GM18507 (cell line): Measurements from ENCODE around the gene TRRAP.

Source experiments
- DNase-seq: peaks from one replicate; pipeline ENCODE4 v3.0.0; 2011; ENCODE audit warnings: low read depth; ENCODE audit not compliant: insufficient read length; ENCODE audit errors: extremely low spot score
- FAIRE-seq: peaks from 2 replicates; lab custom pipeline; 2011; peaks lifted over from hg19 to GRCh38; lab: Jason Lieb, UNC

The TRRAP gene

DNA sequence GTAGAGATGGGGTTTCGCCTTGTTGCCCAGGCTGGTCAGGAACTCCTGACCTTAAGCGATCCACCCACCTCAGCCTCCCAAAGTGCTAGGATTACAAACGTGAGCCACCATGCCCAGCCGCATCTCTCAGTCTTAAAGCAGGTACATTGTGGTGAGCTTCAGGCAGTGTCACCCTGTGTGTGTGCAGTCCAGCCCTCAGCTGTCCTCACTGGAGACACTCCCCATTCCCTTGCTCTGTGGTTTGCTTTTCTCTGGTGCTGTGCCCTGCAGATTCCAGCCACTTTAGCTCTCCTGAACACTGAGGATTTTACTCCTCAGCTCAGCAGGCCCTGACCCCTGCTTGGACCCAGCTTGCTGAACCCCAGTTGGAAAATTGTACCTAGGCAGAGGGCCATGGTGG is 6.1 kb downstream of the TRRAP start:
- no peak for DNase-seq
- no peak for FAIRE-seq

DNA sequence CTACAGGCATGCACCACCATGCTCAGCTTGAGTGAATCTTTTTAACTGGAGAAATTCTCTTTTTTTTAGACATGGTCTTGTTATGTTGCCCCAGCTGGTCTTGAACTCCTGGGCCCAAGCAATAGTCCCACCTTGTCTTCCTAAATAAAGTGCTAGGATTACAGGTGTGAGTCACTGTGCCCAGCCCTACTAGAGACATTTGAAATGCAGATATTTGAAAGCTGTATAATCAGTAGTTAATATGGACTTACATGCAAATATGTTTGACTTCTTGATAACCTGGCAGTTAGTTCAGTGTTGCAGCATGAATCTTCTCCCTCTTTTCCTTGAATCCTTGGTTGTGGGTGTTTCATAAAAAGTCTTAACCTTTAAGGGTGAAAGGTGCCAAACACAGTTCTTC is 8.7 kb downstream of the TRRAP start:
- DNase-seq (no peak), FAIRE-seq (no peak)

DNA sequence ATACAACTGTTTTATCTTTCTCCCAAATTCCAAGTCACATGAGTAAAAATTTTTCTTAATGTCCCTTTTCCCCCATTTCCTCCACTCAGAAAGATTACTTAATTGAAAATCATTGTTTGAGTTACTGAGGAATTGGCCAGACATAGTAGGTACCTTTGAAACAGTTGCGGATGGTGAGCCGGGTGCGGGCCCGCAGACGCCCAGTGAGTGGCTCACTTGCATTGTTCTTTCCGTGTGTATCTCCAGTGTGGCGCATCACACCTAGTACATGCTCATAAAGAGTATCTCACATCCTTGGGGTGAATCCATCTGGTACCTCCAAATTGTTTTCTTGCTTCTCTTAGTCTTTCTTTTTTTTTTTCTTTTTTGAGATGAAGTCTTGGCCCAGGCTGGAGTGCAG is 14.3 kb downstream of the TRRAP start:
- no peak for FAIRE-seq

DNA sequence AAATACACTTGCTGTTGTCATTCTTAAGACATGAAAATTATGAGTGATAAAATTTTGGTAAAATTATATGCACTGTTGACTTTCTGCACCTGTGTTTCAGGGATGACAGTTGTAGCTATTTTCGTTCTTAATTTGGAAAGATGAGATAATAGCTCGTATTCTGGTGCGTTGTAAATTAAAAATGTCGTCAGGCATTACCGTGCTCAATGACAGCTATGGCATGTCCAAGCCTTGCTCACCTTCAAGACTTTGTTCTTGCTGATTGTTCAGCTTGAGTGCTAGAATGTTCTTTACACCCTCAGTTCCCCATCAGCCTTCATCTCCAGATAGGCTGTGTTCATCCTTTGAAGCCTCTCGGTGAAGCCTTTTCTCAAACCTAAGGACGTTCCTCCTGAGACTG is 21.5 kb downstream of the TRRAP start:
- no peak for FAIRE-seq
- no peak for DNase-seq

More for the DNA sequence above, 14.3 kb downstream of the TRRAP start:
- DNase-seq, result no peak

DNA sequence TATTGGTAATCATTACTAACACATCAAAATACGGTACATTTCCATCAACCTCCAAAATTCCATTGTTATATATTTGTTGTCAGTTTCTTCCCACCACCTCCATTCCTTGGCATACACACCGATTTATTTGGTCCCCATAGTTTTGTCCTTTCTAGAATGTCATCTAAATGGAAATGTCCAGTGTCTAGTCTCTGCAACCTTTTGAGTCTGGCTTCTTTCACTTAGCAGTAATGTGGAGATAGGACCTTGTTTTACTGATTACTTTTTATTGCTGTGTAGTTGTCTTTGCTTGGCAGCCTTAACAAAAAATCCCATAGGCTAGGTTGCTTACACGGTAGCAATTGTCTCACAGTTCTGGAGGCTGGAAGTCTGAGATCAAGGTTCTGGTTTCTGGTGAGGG is 22.5 kb downstream of the TRRAP start:
- DNase-seq (no peak), FAIRE-seq (no peak)

DNA sequence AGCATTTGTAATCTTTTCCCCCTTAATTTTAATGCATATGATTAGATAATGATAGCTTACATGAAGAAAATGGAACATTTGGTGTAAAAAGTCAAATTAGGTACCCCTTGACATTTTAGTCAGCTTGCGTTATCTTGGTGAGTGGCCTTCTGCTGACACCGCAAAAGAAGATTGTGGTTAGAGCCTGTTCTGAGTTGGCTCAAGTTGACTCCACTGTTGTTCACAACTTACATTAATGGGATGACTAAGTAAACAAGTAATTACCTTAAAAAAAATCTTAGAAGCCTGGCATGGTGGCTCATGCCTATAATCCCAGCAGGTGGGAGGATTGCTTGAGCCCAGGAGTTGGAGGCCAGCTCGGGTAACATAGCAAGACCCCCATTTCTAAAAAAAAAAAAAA is 24.2 kb downstream of the TRRAP start:
- FAIRE-seq (no peak), DNase-seq (no peak)

DNA sequence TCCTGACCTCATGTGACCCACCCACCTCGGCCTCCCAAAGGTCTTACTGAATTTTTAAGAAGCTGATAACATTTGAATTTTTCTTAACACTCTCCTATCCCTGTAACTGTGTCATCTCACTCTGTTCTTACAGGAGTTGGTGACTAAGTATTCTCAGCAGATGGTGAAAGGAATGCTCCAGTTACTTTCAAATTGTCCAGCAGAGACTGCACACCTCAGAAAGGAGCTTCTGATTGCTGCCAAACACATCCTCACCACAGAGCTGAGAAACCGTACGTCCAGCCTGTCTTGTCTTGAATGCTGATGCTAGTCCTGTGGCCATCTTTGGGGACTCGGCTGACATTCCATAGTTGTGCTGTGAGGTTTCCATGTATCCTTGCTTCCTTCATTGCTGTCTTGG is 24.9 kb downstream of the TRRAP start:
- FAIRE-seq (no peak), DNase-seq (no peak)

DNA sequence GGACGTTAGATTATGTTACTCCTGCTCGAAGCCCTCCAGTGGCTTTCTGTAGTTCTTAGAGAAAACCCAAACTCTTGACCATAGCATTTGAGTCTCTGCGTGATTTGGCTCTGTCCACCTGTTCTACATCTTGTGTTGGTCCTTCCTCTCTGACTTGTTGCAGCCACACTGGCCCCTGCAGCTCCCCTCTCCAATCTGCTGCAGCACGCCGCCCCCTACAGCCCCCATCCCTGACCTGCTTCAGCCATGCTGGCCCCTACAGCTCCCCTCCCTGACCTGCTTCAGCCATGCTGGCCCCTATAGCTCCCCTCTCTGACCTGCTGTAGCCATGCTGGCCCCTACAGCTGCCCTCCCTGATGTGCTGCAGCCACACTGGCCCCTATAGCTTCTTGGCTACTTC is 29.2 kb downstream of the TRRAP start:
- no peak for FAIRE-seq

DNA sequence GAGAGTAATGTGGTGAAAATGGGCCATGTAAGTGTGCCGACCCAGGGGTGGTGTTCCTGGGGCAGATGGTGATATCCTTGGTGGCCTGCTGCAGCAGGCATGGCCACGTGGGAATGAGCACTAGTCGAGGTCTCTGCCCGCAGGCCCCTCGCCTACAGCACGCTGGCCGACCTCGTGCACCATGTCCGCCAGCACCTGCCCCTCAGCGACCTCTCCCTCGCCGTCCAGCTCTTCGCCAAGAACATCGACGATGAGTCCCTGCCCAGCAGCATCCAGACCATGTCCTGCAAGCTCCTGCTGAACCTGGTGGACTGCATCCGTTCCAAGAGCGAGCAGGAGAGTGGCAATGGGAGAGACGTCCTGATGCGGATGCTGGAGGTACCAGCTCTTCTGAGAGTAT is 30.3 kb downstream of the TRRAP start:
- no peak for FAIRE-seq
- DNase-seq, result no peak

More for the DNA sequence above, 29.2 kb downstream of the TRRAP start:
- no peak for DNase-seq

DNA sequence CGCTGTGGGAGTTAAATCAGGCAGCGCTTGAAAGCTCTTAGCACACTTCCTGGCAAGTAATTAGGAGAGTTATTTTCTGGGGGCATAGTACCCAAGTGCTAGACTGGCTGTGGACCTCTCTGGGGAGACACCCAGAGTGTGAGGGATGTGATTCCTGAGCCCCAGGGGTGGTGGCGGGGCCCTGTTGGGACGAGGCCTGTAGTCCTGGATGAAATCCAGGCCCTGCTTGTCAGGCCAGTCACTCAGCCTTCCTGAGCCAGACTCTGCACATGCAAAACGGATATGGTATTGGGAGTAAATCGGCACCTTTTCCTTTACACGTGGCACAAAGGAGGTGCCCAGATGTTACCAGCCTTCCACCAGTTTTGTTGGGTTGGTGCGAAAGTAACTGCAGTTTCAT is 31.2 kb downstream of the TRRAP start:
- FAIRE-seq (no peak), DNase-seq (no peak)

DNA sequence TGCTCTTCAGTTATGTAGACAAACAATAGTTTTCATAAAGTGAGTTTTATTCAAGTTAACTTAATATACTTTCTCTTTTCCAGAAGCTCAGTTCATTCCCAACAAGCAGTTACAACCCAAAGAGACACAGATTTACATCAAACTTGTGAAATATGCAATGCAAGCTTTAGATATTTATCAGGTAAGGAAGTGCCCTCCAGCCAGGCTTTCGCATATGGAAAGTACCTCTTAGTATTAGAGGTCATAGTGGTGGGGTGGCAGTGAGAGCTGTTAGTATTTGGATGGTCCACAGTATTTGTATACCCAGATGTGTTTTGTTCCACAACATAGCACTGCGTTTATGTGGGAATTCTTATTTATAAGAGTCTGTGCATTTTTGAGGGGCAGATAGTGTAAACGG is 32.1 kb downstream of the TRRAP start:
- no peak for DNase-seq
- FAIRE-seq, result no peak

DNA sequence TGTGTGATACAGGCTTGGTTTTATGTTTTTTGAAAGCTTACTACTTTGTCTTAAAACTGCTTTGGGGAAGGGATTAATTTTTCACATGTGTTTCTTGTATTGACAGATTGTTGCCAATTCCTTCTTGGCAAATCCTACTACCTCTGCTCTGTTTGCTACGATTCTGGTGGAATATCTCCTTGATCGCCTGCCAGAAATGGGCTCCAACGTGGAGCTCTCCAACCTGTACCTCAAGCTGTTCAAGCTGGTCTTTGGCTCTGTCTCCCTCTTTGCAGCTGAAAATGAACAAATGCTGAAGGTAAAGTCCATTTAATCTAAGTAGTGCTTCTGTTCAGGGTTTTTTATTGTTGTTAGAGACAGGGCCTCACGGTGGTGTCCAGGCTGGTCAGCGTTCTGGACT is 33.6 kb downstream of the TRRAP start:
- DNase-seq (no peak), FAIRE-seq (no peak)

DNA sequence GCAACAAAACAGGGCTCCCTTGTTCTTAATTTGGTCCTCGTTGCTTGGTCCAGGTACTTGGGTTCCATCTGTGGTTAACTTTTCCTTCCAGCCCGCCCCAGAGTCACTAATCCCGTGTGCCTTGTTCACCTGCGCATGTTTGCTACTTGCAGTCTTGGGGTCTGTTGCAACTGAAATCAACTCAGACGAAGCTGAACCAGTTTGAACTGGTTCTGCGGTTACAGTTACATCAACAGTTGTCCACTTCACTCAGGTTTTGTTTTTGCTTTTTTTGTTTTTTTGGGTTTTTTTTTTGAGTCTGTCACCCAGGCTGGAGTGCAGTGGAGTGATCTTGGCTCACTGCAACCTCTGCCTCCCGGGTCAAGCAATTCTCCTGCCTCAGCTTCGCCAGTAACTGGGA is 34.7 kb downstream of the TRRAP start:
- DNase-seq (no peak), FAIRE-seq (no peak)

DNA sequence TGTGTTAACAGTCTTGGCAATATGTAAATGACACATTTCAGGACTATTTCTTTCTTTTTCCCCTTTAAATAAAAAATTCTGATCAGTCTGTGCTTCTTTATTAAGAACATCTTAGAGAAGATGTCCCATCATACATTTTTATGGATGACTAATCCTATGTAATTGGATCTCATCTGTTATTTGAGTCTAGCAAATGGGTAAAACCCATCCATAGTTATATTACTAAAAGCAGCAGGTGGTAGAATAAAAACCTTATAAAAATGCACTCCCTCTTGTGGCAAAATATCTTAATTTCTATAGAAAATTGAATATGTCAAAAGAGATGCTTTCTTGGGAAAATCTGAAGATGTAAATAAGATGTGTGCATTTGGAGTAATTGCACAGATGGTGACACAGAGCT is 35.3 kb downstream of the TRRAP start:
- FAIRE-seq, result no peak
- no peak for DNase-seq

DNA sequence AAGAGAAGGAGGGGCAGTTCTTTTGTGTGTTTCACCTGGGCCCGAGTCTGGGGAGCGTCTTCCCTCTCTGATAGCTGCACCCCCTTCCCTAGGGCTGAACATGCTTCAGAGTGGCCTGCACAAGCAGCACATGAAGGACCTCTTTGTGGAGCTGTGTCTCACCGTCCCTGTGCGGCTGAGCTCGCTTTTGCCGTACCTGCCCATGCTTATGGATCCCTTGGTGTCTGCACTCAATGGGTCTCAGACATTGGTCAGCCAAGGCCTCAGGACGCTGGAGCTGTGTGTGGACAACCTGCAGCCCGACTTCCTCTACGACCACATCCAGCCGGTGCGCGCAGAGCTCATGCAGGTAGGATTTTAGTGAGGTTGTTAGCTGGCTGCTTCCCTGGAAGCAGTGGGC is 39.0 kb downstream of the TRRAP start:
- DNase-seq (no peak), FAIRE-seq (no peak)

DNA sequence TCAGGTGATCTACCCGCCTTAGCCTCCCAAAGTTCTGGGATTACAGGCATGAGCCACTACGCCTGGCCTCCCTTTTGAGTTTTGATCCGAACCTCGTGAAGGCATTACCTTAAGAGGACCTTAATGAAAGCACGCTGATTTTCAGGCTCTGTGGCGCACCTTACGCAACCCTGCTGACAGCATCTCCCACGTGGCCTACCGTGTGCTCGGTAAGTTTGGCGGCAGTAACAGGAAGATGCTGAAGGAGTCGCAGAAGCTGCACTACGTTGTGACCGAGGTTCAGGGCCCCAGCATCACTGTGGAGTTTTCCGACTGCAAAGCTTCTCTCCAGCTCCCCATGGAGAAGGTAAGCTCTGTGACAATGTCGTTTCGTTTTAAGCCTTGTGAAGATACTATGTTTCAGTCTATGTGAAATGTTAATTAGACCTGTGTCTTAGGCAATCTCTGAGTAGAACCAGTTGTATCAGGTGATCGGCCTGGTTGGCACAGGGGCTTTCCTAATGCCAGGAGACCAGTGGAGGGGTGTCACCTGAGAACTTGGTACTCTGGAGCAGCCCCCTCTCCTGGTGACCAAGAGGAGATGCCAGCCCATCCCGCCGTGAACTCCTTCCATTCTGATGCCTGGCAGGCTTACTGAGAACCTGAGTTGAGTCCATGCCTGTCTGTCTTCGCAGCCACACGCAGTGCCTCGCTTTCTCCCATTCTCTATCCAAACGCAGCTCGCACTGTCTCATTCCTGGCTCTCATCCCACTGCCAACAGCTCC is 43.5 kb downstream of the TRRAP start:
- DNase-seq (no peak), FAIRE-seq (no peak)

DNA sequence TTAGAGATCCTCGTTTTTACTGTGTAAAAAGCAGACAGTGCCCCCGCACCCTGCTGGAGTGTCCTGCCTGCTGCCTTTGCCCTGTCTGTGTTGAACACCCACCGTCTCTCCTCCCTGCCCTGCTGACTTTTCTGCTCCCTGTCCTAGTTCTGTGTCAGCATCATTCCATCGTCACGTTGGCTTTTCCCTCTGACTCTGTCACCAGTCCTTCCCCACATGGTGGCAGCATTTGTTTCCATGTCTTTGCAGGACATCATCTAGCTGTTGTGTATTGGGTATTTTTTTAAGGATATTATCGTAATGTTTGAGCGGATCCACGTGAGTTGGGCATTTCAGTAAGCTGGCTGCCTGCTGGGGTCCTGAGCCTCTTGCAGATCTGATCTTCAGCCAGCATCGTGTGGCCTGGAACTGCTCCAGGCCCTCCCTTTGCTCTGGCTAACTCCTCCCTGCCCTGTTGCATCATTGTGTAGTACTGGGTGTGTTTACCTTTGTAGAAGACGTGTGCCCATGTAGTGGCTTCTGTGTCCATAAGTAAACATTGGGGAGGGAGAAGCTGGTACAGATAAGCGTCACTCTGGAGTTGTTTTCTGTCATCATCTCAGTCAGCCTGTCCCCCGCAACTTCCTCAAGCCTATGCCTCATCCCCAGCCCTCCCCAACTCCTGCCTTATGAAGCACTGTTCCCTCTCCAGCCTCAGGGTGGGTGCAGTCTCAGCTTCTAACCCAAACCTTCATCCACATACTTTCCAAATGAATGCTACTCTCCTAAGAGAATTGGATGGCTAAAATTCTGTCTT is 44.3 kb downstream of the TRRAP start:
- DNase-seq (no peak), FAIRE-seq (no peak)

DNA sequence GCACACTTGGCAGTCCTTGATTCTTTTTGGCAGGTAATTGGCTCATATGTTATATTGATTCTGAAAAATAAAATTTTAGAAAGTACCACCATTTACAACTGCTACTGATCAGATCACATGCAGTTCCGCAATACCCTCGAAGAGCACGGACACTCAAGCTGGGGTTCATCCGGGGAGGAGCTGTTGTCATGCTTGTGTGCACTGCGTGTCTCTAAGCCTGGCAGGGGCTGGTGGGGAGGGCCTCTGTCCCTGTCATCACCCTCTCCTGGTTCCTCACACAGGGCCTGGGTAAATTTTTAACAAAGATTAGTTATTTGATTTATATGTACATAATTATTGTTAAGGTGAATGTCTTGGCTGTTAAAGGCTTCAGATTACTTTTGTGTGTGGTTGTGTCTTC is 45.2 kb downstream of the TRRAP start:
- FAIRE-seq, result no peak
- DNase-seq, result no peak

DNA sequence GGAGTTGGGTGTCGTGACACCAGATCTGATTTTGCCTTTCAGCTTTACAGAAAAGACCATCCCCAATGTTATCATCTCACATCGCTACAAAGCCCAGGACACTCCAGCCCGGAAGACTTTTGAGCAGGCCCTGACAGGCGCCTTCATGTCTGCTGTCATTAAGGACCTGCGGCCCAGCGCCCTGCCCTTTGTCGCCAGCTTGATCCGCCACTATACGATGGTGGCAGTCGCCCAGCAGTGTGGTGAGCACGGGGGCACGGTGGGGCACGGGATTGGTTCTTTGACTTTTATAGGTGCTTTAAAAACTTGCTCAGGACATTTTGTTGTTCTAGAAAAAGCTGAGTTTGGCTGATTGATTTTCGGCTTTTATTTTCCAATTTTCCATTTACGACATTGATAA is 48.8 kb downstream of the TRRAP start:
- FAIRE-seq (no peak), DNase-seq (no peak)

DNA sequence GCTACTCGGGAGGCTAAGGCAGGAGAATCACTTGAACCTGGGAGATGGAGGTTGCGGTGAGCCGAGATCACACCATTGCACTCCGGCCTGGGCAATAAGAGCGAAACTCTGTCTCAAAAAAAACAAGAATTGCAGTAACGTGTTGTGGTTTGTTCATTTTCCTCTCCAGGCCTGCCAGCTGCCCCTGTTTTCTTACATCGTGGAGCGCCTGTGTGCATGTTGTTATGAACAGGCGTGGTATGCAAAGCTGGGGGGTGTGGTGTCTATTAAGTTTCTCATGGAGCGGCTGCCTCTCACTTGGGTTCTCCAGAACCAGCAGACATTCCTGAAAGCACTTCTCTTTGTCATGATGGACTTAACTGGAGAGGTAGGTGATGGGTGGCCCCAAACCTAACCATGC is 52.1 kb downstream of the TRRAP start:
- no peak for FAIRE-seq
- no peak for DNase-seq

DNA sequence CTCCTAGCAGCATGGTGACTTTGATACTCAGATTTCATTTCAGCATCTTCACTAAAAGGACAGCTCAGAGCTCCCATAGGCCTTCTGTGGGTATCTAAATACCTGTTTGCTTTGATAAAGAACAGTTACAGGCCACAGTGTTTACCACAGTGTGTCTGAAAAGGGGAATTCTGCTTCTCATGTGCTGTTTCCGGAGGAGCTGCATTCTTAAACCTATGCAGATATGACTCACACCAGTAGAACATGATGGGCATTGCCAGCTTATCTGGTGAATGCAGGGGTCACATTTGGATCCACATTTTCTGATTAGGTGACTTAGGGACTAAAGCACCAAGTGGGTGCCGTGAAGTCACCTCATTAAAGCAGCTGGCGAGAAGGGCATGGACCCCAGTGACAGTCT is 52.6 kb downstream of the TRRAP start:
- FAIRE-seq (peak; percentile 74), DNase-seq (peak; percentile 17)
